Keratinocyte (primary cell): ENCODE measurements around the gene CACNB2. TPM values are rescaled to one million over a fixed set of nuclear protein-coding genes. Genes with fewer than 3 reads are reported as not detected.
"Not testable (repeated sequence)": the region's sequence is repeated elsewhere in the genome, so short reads cannot be mapped to it uniquely, and the experiment has no call there.

ENCODE experiments used
- DNase-seq: peaks from one replicate; pipeline ENCODE4 v3.0.0-alpha.2; 2011; ENCODE audit warnings: low read depth, missing footprints, low spot score
- FAIRE-seq: peaks from 2 replicates; lab custom pipeline; 2011; peaks lifted over from hg19 to GRCh38; lab: Jason Lieb, UNC
- H2AFZ ChIP-seq: 2 replicates; pipeline ENCODE4 v1.6.0; 2012; ENCODE audit warnings: low read length, control low read depth, inconsistent platforms; ENCODE audit not compliant: control insufficient read depth
- H3K27ac ChIP-seq: 2 replicates; pipeline ENCODE4 v1.5.1; 2011; ENCODE audit warnings: low read length; ENCODE audit not compliant: control insufficient read depth, insufficient read depth
- H3K27me3 ChIP-seq: 3 replicates; pipeline ENCODE4 v1.6.0; 2011; ENCODE audit warnings: low read length; ENCODE audit not compliant: control insufficient read depth, insufficient read depth; ENCODE audit errors: extremely low read depth
- H3K36me3 ChIP-seq, 2 experiments: 2 replicates in 1 of 2; 3 replicates in 1 of 2; pipeline ENCODE4 v1.5.1; 2011; ENCODE audit warnings: low read length in 2 of 2, mild to moderate bottlenecking in 1 of 2; ENCODE audit not compliant: control insufficient read depth in 2 of 2, insufficient read depth in 2 of 2; ENCODE audit errors: extremely low read depth in 1 of 2
- H3K4me1 ChIP-seq: 3 replicates; pipeline ENCODE4 v1.5.1; 2011; ENCODE audit warnings: low read length; ENCODE audit not compliant: control insufficient read depth, insufficient read depth; ENCODE audit errors: extremely low read depth
- H3K4me2 ChIP-seq: 3 replicates; pipeline ENCODE4 v1.6.0; 2011; ENCODE audit warnings: low read depth, low read length; ENCODE audit not compliant: control insufficient read depth, insufficient read depth; ENCODE audit errors: extremely low read depth
- H3K4me3 ChIP-seq, 3 experiments: fragments of 200-600 bp in 1 of 3; sonication (generic) in 1 of 3; 2 replicates in 2 of 3; 3 replicates in 1 of 3; pipeline ENCODE4 v1.5.1; 2011 to 2016; ENCODE audit warnings: low read length in 3 of 3, mild to moderate bottlenecking in 3 of 3, control low read depth in 2 of 3, inconsistent platforms in 1 of 3, low read depth in 1 of 3, mixed read lengths in 1 of 3, mixed run types in 1 of 3, moderate library complexity in 1 of 3; ENCODE audit not compliant: control insufficient read depth in 2 of 3, insufficient read depth in 2 of 3; ENCODE audit errors: extremely low read depth in 1 of 3
- H3K79me2 ChIP-seq: 2 replicates; pipeline ENCODE4 v1.6.0; 2012; ENCODE audit warnings: low read length; ENCODE audit not compliant: control insufficient read depth, insufficient read depth
- H3K9ac ChIP-seq: 3 replicates; pipeline ENCODE4 v1.6.0; 2011; ENCODE audit warnings: low read length; ENCODE audit not compliant: control insufficient read depth, insufficient read depth; ENCODE audit errors: extremely low read depth
- H3K9me1 ChIP-seq: 3 replicates; pipeline ENCODE4 v1.6.0; 2011; ENCODE audit warnings: low read length; ENCODE audit not compliant: control insufficient read depth, insufficient read depth; ENCODE audit errors: extremely low read depth
- H3K9me3 ChIP-seq: 2 replicates; pipeline ENCODE4 v1.5.1; 2012; ENCODE audit warnings: low read depth, low read length; ENCODE audit not compliant: control insufficient read depth
- H4K20me1 ChIP-seq: 3 replicates; pipeline ENCODE4 v1.6.0; 2011; ENCODE audit warnings: low read length; ENCODE audit not compliant: control insufficient read depth, insufficient read depth; ENCODE audit errors: extremely low read depth
- EZH2 ChIP-seq: IDR thresholded peaks from one replicate; pipeline ENCODE4 v1.6.1; 2012; ENCODE audit warnings: inconsistent platforms, mild to moderate bottlenecking, low read length, moderate library complexity
- dilution Hi-C: fragments of 300-500 bp; cut with MboI; formaldehyde crosslinking; loops from one replicate; pipeline ENCODE4 v1.7.0; 2020; ENCODE audit warnings: low sequenced_read_pairs; ENCODE audit not compliant: extremely low pct_ligation_motif_present
- polyA plus RNA-seq, 5 experiments: library from polyadenylated mRNA; depleted of rRNA in 3 of 5; stranded (reverse) in 3 of 5; stranded (forward) in 1 of 5; unstranded in 1 of 5; fragments of >200 nt; gene quantifications; 1 replicate in 1 of 5; 2 replicates in 3 of 5; 3 replicates in 1 of 5; pipeline versions ENCODE4 v1.2.1 to v1.2.3, GENCODE V29; 2011 to 2012; ENCODE audit warnings: missing spikeins in 2 of 5, low read depth in 1 of 5, low replicate concordance in 1 of 5
- TF ChIP-seq, protein P1 (sequence below), 3 experiments: IDR thresholded peaks in 1 of 3; conservative IDR thresholded peaks in 1 of 3; optimal IDR thresholded peaks in 1 of 3; 2 replicates in 2 of 3; 3 replicates in 1 of 3; pipeline versions ENCODE3 to v1.5.1; 2011; ENCODE audit warnings: low read length in 3 of 3, mild to moderate bottlenecking in 3 of 3, moderate library complexity in 2 of 3, control low read depth in 1 of 3, inconsistent platforms in 1 of 3; ENCODE audit not compliant: insufficient read depth in 2 of 3; ENCODE audit errors: extremely low read depth in 1 of 3

CACNB2 gene
- polyA plus RNA-seq, 1 donor (not counting 4 experiments of a cell fraction or from before 2014, with no cell fraction given): 0.03 TPM

DNA sequence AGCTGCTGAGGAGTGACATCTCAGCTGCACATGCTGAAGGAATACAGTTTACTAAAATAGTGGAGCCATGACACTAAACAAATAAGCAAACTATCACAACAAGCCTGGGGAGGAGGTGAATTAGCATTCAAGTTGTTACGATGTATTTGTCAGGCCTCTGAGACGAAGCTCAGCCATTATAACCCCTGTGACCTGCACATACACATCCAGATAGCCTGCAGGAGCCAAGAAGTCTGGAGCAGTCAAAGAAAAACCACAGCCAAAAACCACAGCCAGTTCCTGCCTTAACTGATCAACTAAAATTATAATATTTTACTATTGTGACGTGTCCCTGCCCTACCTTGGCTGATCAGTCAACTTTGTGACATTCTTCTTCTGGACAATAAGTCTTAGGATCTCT lies 442.6 kb downstream of the CACNB2 start:
- H3K4me2 ChIP-seq: no peak overlapping the region
- FAIRE-seq (no peak), DNase-seq (no peak)
- no peaks in the 10 kb centered on the region for H3K9me1 ChIP-seq
- no peaks in the 10 kb centered on the region for H3K27me3 ChIP-seq
- dilution Hi-C loops: no loop called here
- no peaks in the 10 kb centered on the region for H3K4me1 ChIP-seq
- TF ChIP-seq EZH2: no peak
- TF ChIP-seq, protein P1, sequence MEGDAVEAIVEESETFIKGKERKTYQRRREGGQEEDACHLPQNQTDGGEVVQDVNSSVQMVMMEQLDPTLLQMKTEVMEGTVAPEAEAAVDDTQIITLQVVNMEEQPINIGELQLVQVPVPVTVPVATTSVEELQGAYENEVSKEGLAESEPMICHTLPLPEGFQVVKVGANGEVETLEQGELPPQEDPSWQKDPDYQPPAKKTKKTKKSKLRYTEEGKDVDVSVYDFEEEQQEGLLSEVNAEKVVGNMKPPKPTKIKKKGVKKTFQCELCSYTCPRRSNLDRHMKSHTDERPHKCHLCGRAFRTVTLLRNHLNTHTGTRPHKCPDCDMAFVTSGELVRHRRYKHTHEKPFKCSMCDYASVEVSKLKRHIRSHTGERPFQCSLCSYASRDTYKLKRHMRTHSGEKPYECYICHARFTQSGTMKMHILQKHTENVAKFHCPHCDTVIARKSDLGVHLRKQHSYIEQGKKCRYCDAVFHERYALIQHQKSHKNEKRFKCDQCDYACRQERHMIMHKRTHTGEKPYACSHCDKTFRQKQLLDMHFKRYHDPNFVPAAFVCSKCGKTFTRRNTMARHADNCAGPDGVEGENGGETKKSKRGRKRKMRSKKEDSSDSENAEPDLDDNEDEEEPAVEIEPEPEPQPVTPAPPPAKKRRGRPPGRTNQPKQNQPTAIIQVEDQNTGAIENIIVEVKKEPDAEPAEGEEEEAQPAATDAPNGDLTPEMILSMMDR (optimal IDR thresholded peaks at IDR 0.05 in 1 of 3, IDR thresholded peaks at IDR 0.05 in 1 of 3, conservative IDR thresholded peaks at IDR 0.05 in 1 of 3; ENCODE audit: extremely low read depth in 1 of 3, insufficient read depth in 2 of 3, low read length in 3 of 3): no peak
- no peaks in the 10 kb centered on the region for H3K79me2 ChIP-seq
- H3K9me3 ChIP-seq: no peaks in the 10 kb centered on the region
- H3K9ac ChIP-seq: no peak overlapping the region
- H3K36me3 ChIP-seq: no peaks in the 10 kb centered on the region
- no peaks in the 10 kb centered on the region for H4K20me1 ChIP-seq
- H2AFZ ChIP-seq: no peak overlapping the region
- no peak overlapping the region for H3K27ac ChIP-seq
- H3K4me3 ChIP-seq: no peak overlapping the region

DNA sequence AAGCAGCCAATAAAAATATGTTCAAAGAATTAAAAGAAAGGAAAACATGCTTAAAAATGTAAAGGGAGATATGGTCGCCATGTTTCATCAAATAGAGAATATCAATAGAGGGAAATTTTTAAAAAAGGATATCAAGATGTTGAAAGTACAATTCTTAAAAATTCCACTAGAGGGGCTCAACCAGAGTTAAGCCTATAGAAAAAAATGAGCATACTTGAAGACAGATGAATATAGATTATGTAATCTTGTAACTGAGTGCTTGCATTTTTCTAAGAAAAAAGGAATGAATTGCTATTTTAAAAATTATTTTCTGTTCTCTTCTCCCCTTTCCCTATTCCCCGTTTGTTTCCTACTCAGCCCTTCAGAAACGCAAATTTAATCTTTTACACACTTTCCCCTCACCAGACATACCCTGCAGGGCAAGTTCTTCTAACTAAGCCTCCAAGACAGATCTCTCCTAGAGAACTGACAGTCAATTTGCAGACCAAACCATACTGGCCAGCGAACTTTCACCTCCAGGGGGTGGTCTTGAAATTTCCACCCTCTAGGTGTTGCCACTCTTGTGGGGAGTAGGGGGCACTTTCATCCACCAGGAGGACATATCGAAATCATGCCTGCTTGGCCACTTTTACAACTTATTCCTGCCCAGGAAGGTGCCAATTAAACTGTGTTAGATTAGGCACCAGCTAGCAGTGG lies 443.5 kb downstream of the CACNB2 start:
- Histone ChIP-seq H3K27me3 (no peaks in the 10 kb centered on the region), H3K4me1 (no peaks in the 10 kb centered on the region), H3K9me3 (no peaks in the 10 kb centered on the region), H2AFZ (no peak overlapping the region), H3K9ac (no peak overlapping the region), H3K4me2 (no peak overlapping the region), H3K36me3 (no peaks in the 10 kb centered on the region), H3K79me2 (no peaks in the 10 kb centered on the region), H3K27ac (no peak overlapping the region), H3K4me3 (no peak overlapping the region), H3K9me1 (no peaks in the 10 kb centered on the region), H4K20me1 (no peaks in the 10 kb centered on the region)
- DNase-seq (no peak), FAIRE-seq (no peak)
- dilution Hi-C loops: no loop called here
- TF ChIP-seq EZH2: no peak
- TF ChIP-seq, protein P1 (optimal IDR thresholded peaks at IDR 0.05 in 1 of 3, IDR thresholded peaks at IDR 0.05 in 1 of 3, conservative IDR thresholded peaks at IDR 0.05 in 1 of 3; ENCODE audit: extremely low read depth in 1 of 3, insufficient read depth in 2 of 3, low read length in 3 of 3): no peak

DNA sequence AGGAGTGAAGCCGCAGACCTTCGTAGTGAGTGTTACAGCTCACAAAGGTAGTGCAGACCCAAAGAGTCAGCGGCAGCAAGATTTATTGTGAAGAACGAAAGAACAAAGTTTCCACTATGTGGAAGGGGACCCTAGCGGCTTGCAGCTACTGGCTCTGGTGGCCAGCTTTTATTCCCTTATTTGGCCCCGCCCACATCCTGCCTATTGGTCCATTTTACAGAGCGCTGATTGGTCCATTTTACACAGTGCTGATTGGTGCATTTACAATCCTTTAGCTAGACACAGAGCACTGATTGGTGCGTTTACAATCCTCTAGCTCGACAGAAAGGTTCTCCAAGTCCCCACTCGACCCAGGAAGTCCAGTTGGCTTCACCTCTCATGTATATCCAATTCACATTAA lies 446.4 kb downstream of the CACNB2 start:
- H3K4me3 ChIP-seq, H3K27me3 ChIP-seq, H3K36me3 ChIP-seq, H3K4me1 ChIP-seq, FAIRE-seq, DNase-seq, H3K4me2 ChIP-seq, H3K9me3 ChIP-seq, H3K9me1 ChIP-seq, H3K27ac ChIP-seq, H3K9ac ChIP-seq, H4K20me1 ChIP-seq, H3K79me2 ChIP-seq, dilution Hi-C loops, H2AFZ ChIP-seq: not testable (repeated sequence)

DNA sequence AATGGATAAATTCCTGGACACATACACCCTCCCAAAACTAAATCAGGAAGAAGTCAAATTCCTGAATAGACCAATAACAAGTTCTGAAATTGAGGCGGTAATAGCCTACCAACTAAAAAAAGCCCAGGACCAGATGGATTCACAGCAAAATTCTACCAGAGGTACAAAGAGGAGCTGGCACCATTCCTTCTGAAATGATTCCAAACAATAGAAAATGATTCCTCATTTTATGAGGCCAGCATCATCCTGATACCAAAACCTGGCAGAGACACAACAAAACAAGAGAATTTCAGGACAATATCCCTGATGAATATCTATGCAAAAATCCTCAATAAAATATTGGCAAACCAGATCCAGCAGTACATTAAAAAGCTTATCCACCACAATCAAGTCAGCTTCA lies 450.9 kb downstream of the CACNB2 start:
- H3K79me2 ChIP-seq, H2AFZ ChIP-seq, H3K4me3 ChIP-seq, H3K9me1 ChIP-seq, H3K4me1 ChIP-seq, FAIRE-seq, H3K27ac ChIP-seq, H3K27me3 ChIP-seq, H3K4me2 ChIP-seq, H3K9me3 ChIP-seq, H3K9ac ChIP-seq, H3K36me3 ChIP-seq, H4K20me1 ChIP-seq, DNase-seq, dilution Hi-C loops: not testable (repeated sequence)
